Choroid plexus epithelial cell (primary cell): ENCODE results near the gene POLR2L.

Experiments used
- DNase-seq: peaks from one replicate; pipeline ENCODE4 v3.0.0-alpha.2; 2010; ENCODE audit warnings: low read depth
- H3K4me3 ChIP-seq: 2 replicates; pipeline ENCODE4 v1.5.1; 2011; ENCODE audit warnings: low read depth, mild to moderate bottlenecking, control low read depth, low read length, moderate library complexity
- TF ChIP-seq, protein P1 (sequence below): conservative IDR thresholded peaks from 2 replicates; pipeline ENCODE4 v1.5.1; 2011; ENCODE audit warnings: low read depth, mild to moderate bottlenecking, control low read depth, inconsistent platforms, low read length, moderate library complexity

Gene POLR2L

DNA sequence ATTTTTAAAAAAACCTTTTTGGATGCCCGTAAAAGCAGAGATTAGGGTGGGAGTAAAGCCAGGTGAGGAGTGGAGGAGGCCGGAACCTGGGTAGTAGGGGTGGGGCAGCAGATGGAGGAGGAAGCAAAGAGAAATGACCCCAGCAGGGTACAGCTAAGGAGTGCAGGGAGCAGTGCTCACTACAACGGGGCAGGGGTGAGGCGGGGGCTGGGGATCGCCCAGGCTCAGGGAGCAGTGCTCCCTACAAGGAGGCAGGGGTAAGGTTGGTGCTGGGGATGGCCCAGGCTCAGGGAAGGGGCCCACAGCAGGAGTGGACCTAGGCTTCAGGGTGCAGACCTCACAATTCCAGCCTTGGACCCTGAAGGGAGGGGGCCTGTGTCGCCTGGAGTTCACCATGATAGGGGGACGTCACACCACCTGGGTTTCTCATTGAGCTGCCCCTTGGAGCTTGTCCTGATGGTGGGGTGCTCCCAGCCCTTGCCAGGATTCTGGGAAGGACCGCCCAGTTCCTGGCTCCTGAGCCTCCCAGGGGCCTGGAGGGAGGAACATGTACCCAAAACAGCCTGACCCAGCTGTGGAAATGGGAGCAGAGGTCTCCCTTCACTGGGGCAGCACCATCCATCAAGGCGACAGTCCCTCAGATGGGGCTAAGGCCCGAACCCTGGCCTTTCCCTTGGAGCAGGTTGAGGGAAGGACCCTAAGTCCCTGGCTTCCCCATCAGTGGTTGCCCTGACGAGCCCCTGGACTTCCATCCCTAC lies 26.5 kb downstream of the POLR2L start:
- TF ChIP-seq, protein P1, sequence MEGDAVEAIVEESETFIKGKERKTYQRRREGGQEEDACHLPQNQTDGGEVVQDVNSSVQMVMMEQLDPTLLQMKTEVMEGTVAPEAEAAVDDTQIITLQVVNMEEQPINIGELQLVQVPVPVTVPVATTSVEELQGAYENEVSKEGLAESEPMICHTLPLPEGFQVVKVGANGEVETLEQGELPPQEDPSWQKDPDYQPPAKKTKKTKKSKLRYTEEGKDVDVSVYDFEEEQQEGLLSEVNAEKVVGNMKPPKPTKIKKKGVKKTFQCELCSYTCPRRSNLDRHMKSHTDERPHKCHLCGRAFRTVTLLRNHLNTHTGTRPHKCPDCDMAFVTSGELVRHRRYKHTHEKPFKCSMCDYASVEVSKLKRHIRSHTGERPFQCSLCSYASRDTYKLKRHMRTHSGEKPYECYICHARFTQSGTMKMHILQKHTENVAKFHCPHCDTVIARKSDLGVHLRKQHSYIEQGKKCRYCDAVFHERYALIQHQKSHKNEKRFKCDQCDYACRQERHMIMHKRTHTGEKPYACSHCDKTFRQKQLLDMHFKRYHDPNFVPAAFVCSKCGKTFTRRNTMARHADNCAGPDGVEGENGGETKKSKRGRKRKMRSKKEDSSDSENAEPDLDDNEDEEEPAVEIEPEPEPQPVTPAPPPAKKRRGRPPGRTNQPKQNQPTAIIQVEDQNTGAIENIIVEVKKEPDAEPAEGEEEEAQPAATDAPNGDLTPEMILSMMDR = no peak

DNA sequence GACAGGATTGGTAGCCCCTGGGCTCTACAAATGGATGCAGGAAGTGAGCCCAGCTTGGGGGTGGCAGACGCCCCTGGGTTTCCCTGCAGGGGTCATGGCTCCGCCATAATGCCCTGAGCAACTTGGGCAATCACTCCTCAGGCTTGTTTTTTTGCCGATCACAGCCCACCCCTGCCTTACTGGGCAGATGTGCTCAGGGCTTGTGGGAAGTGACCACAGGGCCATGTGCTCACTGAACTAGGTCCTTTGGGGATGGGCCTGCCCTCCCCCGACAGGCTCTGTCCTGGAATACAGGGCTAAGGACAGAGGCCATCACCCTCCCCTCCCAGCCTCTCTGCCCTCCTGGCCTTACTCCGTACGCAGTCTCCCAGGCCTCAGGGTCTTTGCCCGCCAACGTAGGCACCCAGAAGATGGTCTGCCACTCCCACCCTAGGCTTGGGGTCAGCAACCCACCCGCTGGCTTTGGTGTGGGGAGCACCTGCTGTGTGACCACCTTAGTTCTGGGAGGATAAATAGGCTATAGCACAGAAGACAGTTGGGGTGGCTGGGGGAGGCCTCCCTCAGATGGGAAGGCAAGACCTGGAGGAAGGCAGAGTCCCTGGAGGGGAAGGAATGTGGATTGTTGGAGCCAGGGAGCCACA lies 28.8 kb downstream of the POLR2L start:
- H3K4me3 ChIP-seq = no peak overlapping the region
- TF ChIP-seq, protein P1 = no peak
- no peak for DNase-seq

More for the DNA sequence above, 26.5 kb downstream of the POLR2L start:
- H3K4me3 ChIP-seq = no peak overlapping the region
- no peak for DNase-seq

DNA sequence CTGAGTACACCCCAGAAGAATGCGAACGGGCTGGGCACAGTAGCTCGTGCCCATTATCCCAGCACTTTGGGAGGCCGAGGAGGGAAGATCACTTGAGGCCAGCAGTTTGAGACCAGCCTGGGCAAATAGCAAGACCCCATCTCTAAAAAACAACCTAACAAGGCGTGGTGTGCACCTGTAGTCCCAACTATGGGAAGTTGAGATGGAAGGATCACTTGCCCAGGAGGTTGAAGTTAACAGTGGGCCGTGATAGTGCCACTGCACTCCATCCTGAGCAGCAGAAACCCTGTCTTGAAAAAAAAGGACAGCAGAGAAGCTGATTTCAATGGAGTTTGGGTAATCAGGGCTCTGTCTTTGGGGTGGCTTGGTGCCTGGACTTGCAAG lies 29.3 kb downstream of the POLR2L start:
- TF ChIP-seq, protein P1 = no peak
- H3K4me3 ChIP-seq = no peak overlapping the region
- DNase-seq = no peak

DNA sequence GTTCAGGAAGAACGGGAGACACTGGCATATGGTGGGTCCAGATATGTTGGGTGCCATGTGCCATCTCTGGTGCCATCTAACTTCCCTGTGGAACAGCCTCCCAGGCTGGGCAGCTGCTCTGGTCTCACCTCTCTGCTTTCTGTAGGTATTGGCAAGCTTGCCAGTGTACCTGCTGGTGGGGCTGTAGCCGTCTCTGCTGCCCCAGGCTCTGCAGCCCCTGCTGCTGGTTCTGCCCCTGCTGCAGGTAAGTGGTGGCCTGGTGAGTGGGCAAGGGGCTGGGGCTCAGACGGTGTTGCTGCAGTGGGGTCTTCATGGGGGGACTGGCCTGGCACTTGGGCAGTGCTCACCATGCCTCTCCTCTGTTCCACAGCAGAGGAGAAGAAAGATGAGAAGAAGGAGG lies 29.9 kb downstream of the POLR2L start:
- TF ChIP-seq, protein P1 = no peak
- DNase-seq = no peak
- H3K4me3 ChIP-seq = no peak overlapping the region

DNA sequence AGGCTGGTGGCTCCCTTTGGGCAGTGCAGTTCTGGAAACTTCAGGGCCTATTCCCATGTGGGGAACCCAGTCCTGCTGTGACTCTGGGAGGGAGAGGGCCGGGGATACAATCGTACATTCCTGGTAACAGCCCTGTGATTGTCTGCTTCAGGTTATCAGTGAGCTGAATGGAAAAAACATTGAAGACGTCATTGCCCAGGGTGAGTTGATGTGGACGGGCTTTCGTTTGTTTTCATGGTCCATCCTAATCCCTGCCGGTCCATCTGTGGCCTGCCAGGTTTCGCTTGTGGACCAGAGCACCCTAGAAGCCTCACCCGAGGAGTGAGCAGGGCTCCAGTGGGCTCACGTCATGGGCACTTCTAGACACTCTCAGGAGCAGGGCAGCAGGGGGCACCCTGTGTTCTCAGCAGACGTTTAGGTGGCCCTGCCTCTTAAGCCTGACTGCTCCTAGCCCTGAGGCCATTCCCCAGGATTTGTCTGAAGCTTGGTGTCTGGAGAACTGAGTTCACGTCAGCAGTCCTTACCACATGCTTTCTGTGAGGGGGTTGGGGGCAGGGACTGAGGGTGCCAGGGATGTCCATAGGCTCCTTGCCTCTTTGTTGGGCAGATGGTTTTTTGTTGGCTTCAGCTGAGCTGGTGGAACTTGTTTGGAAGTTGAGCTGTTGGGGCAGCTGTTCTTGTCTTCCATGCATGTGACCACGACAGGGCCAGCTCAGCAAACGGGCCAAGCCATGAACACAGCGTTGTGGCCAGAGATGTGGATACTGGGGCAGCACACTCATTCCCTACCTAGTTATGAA lies 30.7 kb downstream of the POLR2L start:
- peak overlapping the region; percentile 93 for H3K4me3 ChIP-seq
- TF ChIP-seq, protein P1 = peak; percentile 34
- peak; percentile 40 for DNase-seq

DNA sequence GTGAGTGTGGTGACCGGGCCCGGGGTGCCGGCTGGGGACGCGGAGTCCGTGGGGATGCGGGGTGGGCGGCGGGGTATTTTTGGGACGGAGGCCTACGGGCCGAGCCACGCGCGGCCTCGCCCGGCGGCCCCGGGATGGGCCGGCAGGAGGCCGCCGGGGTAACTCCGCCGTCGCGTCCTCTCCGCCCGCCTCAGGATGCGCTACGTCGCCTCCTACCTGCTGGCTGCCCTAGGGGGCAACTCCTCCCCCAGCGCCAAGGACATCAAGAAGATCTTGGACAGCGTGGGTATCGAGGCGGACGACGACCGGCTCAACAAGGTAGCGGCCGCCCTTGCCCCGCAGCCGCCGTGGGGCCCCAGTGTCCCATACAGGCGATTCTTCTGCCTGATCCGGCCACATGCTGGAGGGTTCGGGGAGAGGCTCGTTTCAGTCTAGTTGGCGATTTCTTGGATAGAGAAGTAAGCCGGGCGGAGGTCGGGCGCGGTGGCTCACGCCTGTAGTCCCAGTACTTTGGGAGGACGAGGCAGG lies 32.2 kb downstream of the POLR2L start:
- TF ChIP-seq, protein P1 = no peak
- DNase-seq = no peak
- peak overlapping the region; percentile 93 for H3K4me3 ChIP-seq
